GM19240 (cell line): ENCODE results near the gene CMTM8.
"Not testable (repeated sequence)": the region's sequence is repeated elsewhere in the genome, so short reads cannot be mapped to it uniquely, and the experiment has no call there.

Experiments used
- DNase-seq: peaks from one replicate; pipeline ENCODE4 v3.0.0; 2011; ENCODE audit warnings: low spot score; ENCODE audit not compliant: insufficient read length

Gene CMTM8

DNA sequence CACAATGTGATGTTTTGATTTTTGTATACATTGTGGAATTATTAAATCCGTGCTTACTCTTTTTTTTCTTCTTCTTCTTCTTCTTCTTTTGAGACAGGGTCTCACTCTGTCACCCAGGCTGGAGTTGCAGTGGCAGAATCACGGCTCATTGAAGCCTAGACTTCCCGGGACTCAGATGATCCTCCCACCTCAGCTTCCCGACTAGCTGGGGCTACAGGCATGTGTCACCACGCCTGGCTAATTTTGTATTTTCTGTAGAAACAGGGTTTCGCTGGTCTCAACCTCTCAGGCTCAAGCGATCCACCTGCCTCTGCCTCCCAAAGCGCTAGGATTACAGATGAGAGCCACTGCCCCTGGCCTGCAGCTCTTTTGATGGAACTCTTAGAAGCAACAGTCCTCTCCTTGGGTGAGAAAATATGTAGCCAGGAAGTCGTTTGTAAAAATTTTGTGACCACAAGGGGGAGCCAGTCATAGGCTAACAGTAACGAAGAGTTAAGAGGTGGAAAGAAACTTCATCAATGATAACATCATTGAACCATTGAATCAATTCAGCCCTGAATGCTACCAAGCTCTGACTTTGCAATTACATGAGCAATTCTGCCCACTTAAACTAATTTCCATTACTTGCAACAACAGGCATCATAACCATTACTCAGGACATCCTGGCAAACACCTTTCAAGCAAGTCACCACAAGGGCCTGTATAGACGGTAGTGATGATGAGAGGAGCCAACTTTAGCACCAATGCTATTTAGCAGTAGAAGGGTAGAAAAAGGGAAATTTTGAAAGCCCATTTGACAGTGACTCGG lies 136.5 kb downstream of the CMTM8 start:
- DNase-seq = no peak

DNA sequence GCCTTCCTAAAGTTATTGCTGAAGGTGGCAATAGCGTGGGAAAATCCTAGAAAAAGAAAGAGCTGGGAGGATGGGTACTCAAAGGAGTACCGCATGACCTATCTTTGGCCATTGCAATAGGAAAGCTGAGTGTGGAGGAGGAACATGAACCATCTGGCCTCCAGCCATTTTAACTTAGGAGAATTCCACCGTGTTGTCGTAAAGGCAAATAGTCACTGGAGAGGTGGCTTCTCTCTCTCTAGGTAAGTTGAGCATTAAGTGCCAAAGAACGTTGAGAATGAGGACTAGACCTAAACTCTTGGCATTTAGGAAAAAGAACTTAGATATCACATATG lies 137.1 kb downstream of the CMTM8 start:
- DNase-seq = no peak

DNA sequence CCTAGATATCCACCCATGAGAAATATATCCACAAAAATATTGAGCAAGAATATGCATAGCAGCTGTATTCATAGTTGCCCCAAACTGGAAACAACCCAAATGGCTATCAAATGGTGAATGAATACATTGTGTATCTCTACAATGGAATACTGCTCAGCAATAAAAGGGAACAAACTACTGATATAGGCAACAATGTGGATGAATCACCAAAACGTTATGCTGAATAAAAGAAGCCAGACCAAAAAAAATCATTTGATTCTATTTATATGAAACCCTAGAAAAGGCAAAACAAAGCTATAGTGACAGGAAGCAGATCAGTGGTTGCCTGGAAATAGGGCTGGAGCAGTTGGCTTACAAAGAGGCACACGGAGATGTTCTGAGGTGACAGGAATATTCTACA lies 137.6 kb downstream of the CMTM8 start:
- no peak for DNase-seq

DNA sequence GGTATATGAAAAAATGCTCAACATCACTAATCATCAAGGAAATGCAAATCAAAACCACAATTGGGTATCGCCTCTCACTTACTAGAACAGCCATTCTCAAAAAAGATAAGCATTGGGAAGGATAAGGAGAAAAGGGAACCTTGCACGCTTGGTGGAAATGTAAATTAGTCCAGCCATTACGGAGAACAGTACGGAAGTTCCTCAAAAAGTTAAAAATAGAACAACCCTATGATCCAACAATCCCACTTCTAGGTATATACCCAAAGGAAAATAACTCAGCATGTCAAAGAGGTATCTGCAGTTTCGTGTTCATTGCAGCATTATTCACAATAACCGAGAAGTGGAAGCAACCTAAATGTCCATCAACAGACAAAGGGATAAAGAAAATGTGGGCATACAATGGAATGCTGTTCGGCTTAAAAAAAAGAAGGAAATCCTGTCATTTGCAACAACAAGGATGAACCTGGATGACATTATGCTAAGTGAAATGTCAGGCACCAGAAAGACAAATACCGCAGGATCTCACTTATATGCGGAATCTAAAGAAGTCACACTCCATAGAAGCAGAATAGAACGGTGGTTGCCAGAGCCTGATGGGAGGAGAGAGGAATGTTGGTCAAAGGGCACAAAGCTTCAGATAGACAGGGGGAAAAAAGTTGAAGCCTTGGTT lies 141.5 kb downstream of the CMTM8 start:
- DNase-seq = no peak

DNA sequence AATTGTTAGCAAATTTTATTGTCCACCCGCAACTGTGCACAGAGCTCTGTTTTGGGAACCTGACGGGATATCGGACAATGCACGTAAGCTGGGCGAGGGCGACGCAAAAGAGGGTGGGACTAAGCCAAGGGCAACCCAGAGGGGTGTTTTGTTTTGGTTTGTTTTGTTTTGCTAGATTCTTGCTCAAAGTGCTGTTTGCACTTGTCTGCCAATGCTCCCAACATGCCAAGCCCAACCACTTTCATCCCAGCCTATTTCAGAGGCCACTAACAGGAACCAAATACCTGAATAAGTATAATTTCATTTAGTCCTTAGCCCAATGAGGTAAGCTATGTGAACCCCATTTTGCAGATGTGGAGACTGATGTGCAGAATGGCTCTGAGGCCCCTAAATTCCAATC lies 143.4 kb downstream of the CMTM8 start:
- no peak for DNase-seq

DNA sequence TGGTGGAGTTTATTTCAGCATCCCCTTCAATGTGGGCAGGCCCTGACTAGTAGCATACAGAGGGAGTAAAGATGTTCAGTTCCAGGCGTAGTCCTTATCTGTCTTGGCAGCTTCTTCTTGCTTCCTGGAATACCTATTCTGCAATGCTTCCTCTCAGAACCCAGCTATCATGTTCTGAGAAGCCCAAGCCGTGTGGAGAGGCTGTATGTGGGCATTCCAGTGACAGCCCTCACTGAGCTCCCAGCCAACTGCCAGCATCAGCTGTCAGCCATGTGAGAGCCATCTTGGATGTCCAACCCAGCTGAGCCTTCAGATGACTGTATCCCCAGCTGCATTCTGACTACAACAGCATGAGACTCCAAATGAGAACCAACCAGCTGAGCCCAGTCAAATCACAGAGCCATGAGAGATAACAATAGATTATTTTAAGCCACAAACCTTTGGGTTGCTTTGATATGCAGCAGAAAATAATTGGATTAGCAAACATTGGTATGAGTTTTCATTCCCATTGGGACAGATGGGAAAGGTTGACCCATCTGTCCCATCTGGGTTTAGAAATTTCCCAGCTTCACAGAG lies 144.7 kb downstream of the CMTM8 start:
- DNase-seq = no peak

DNA sequence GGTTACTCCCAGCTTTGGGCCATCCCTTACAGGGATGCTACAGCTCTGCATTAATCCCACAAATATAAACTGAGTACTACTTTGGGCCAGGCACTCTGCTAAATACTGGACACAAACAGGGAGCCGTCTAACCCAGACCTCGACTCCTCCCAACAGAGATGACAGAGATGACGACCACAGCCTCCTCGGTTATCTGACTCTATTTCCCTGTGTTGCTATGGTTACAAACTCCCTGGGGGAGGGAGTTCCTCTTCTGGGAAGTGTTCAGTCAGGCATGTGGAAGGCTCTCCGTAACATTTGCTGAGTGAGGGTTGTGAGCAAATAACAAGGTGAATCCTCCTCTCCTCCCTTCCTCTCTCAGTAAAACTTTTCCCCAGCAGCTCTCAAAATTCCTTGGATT lies 146.5 kb downstream of the CMTM8 start:
- no peak for DNase-seq

DNA sequence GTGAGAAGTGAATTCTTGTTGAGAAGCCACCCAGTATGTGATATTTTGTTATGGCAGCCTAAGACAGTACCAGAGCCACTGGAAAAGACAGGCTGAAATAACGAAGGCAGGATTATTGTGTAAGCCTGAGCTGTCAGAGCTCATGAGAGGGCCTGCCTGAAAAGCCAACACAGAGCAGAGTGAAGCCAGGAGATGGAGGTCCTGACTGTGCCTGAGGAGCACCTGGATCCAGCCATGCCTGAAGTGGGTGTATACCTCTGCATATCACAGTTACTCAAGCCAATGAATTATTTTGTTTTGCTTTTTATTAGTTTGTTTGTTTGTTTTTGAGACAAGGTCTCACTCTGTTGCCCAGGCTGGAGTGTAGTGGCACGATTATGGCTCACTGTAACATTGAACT lies 149.0 kb downstream of the CMTM8 start:
- no peak for DNase-seq

DNA sequence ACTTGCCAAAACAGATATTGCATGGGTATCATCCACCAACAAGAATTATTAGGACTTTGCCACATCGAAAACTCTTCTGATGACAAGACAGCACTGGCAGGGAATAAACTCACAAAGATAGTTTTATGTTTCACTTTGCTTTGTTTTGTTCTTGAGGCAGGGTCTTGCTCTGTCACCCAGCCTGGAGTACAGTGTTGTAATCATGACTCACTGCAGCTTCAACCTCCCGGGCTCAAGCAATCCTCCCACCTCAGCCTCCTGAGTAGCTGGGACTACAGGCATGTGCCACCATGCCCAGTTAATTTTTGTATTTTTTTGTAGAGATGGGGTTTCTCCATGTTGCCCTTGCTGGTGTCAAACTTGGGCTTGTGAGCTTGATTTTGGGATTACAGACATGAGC lies 151.1 kb downstream of the CMTM8 start:
- not testable (repeated sequence) for DNase-seq

DNA sequence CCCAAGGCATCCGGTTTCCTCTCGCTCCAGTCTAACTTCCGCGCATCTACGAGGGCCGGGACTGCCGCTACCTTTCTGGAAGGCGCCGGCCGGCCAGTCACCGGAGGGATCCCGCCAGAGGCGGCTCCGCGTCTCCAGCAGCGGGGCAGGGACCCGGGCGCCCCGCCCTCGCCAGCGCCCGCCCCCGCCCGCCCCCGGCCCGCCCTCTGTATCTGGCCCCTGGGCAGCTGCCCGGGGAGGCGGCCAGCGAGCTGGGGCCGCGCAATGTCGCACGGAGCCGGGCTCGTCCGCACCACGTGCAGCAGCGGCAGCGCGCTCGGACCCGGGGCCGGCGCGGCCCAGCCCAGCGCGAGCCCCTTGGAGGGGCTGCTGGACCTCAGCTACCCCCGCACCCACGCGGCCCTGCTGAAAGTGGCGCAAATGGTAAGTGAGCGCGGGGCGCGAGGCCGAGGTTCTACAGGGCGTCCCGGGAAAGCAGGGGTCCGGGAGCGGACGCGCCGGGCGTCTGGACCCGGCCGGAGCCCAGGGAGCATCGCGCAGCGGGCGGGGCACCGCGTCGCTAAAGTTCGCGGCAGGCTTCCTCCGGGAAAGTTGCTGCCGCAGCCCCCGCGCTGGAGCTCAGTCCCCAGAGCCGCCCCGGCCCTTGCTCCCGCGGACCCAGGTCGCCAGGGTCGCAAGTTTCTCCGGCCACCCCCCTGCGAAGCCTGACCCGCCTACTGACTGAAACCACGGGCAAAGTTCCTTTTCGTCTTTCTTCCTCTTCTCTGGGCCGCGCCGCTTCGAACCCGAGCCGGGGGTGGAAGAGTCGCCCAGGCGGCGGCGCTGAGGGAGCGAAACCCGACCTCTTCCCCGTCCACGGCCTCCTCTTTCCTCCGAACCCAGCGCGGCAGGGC lies 153.4 kb downstream of the CMTM8 start, which contains the start of gene CMTM7:
Gene CMTM7, plus strand, starts transcription at position 211 of the 893 bp plus-strand sequence. Its CDS starts 54 bp downstream, at position 265.
- DNase-seq = no peak

DNA sequence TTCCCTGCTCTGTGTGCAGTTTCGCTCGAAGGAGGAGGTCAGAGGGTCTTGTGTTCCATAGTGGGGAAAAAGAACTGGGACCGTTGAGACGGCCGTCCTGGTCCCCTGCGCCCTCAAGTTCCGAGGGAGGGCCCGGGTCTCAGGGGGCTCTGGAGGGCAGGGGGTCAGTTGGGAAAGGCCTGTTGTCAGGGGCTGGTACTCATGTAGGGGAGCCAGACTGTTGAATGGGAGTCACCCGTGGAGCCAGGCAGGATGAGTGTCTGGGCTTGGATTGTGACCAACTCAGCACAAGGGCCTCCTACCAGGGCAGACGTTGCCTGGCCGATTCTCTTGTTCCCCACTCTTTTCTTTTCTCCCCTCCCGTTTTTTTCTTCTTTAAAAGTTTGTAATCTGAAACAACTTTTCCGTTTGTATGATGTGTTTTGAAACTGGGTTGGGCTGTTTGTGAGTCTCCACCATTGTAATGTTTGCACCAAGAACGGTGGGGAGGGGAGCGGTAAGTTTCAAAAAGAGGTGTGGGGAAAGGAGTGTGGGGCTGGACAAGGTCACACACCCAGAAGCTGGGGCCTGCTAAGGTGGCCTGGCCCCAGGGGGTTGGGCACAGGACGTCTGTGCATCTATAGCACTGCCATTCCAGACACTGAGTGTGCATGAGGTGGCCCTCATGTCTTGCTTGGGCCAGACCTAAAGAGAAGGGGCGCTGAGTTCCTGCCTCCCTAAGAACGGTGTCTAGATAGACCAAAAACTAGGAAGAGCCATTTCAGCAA lies 154.2 kb downstream of the CMTM8 start:
- no peak for DNase-seq

DNA sequence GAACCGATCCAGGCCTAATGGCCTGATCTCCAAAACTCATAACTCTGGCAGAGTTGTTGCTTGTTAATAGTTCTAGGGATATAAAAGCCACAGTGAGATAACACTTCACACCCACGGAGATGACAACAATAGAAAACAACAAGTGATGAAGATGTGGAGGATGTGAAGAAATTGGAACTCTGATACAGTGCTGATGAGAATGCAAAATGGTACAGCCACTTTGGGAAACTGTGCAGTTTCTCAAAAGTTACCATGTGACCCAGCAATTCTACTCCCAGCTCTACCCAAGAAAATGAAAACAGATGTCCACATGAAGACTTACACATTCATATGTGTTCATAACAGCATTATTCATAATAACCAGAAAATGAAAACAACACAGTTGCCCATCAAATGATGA lies 157.0 kb downstream of the CMTM8 start:
- no peak for DNase-seq

DNA sequence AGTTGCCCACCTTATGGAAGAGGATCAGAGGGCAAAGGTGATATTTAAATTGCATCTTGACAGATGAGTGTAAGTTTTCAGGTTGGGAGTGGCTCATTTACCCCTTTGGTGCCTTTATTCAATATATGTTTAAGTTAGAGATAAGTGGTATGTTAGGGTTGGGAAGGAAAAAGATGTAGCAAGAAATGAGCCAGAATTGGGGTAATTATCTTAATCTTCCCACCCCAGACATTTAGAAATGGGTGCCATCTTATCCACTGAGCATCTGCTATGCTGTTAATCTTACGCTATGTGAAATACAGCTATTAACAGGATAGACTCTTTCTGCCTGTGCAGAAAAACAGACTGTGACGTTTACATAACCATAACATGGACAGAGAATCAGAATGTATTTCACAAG lies 159.5 kb downstream of the CMTM8 start:
- DNase-seq = no peak

DNA sequence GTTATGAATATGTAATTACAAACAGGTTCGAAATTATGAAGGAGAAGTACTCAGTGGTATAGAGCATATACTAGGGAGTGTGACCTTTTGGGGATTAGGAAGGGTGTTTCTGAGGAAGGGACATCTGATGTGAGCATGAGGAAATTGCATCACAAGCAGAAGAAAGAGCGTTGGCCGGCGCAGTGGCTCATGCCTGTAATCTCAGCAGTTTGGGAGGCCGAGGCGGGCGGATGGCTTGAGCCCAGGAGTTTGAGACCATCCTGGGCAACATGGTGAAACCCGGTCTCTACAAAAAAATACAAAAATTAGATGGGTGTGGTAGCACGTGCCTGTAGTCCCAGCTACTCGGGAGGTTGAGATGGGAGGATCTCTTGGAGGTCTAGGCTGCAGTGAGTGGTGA lies 160.1 kb downstream of the CMTM8 start:
- no peak for DNase-seq

DNA sequence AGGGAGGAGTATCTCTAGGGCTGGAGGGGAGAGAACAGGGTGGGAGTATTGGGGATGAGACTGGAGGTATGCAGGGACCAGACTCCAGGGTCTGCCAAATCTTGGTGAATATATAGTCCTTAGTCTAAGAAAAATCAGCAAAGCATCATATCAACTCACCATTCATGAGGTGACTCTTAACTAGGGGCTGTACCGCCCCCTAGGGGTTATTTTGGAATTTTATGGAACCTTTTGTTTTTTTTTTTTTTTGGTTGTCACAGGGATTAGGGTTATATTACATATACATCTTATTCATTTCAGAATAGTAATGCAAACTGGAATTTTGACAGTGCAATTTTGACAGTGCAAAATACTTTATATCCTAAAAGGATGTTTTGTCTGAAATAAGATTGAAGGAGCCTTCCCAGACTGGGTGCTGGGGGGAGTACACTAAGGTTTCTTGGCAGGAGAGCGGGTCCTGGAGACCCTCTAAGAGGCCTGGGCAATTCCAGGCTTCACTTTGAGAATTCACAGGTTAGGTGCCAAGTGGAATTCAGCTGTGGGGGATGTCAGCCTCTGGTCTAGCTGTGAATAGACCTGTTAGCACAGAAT lies 160.6 kb downstream of the CMTM8 start:
- DNase-seq = no peak

DNA sequence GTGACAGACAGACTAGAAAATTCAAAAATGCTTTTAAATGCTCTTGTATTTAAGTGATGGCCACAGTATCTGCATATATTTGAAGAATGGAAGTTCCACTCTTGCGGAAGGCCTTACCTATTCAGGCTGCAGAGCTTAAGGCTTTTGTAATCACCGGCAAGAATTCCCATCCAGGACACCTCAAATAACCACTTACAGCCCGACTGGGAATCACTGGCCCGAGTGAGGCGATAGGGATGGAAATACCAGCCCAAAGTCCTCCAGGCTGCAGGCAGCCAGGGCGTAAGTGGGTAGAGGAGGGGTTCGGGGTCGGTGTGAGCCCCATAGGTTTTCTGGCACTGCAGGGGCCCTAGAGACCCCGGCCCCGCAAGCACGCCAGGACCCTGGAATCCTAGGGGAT lies 162.6 kb downstream of the CMTM8 start:
- no peak for DNase-seq

DNA sequence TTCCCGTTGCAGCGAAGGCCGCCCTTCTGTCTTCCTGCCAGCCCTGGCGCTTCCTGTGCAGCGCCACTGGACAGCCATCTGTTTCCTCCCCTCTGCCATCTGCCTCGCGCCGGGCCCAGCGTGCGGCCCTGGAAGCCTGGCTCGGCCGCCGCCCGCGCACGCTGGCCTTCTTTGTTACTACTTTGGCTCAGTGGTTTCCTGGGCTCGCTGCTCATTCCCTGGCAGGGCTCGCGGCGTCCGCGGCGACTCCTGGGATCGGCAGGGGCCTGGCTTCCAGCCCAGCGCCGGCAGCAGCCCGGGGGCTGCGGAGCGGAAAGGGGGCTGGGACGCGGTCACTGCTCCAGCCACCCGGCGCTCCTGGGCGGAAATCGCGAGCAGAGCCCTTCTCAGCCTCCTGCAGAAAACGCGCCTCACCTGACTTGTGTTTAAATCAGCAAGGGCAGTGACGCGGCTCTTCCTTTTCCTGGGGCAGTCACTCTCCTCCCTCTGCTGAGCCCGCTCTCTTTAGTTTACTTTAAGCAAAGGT lies 163.1 kb downstream of the CMTM8 start:
- no peak for DNase-seq

DNA sequence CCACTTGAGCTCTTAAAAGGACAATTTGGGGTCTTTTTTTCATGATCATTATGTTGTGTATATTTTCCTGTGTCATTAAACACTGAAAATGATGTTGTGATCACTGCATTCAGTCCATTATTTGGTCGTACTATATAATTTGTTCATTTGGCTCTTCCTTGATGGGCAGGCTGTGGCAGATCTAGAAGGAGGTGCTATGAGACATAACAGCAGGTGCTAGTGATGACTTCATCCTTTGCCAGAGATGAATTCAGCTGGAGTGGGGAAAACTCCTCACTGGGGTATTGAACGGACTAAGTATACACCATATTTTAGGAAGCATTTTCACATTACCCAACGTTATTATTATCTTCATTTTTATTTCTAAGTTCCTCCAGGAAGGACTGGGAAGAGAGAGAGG lies 165.2 kb downstream of the CMTM8 start:
- DNase-seq = no peak

DNA sequence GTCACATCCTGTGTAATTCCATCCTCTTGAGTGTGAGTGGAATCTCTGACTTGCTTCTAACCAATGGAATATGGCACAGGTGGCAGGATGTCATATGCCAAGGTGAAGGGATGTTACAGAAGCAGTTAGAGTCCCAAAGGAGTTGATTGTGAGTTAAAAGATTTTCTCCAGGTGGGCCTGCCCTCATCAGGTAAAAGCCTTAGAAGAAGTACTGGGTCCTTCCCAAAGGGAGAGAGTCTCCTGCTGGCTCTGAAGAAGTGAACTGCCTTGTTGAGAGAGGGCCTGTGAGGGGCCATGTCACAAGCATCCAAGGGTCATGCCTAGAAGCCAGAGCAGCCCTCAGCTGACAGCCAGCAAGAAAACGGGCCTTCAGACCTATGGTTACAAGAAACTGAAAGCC lies 166.2 kb downstream of the CMTM8 start:
- DNase-seq = no peak

DNA sequence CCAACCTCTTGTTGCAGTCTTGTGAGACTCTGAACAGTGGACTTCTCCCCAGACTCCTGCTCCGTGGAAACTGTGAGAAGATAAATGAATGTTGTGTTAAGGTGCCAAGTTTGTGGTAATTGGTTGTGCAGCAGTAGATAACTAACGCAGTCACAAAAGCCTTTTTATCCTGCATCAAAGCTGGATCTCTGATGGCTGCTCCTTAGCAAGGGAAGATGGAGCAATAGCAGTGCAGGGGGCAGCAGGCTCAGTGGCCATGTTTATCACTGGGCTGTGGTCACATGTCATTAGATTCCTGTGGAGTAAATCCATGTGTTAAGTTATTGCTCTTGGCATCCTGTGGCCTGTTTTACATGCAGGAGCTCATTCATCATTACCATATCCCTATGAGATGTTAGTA lies 166.7 kb downstream of the CMTM8 start:
- DNase-seq = no peak
